HL-60 (cell line): ENCODE measurements around the gene MACF1.

ENCODE experiments used
- DNase-seq, 2 experiments: peaks; one replicate each; pipeline ENCODE4 v3.0.0-alpha.2; 2010 to 2020; ENCODE audit warnings: low read depth in 1 of 2, low spot score in 1 of 2
- H3K27ac ChIP-seq: fragments of 250-450 bp; sonication (Bioruptor Pico); replicated peaks from 2 replicates; pipeline ENCODE4 v1.5.1; 2020; ENCODE audit warnings: mild to moderate bottlenecking, moderate library complexity
- H3K27me3 ChIP-seq: fragments of 250-450 bp; sonication (Bioruptor Pico); 2 replicates; pipeline ENCODE4 v1.5.1; 2021; ENCODE audit warnings: mild to moderate bottlenecking, moderate library complexity; ENCODE audit not compliant: insufficient read depth, poor library complexity, severe bottlenecking
- H3K4me3 ChIP-seq: replicated peaks from 2 replicates; pipeline ENCODE4 v1.5.1; 2011; ENCODE audit warnings: mild to moderate bottlenecking, control low read depth, low read length; ENCODE audit not compliant: insufficient read depth
- GABPA ChIP-seq: IDR thresholded peaks from 2 replicates; pipeline ENCODE4 v1.6.1; 2012; ENCODE audit warnings: low read depth
- POLR2AphosphoS5 ChIP-seq: IDR thresholded peaks from 2 replicates; pipeline ENCODE4 v1.6.1; 2012; ENCODE audit warnings: low read depth
- SPI1 ChIP-seq: IDR thresholded peaks from 2 replicates; pipeline ENCODE4 v1.6.1; 2012; ENCODE audit warnings: low read depth, mild to moderate bottlenecking, borderline replicate concordance
- TF ChIP-seq, protein P1 (sequence below): IDR thresholded peaks from one replicate; pipeline ENCODE4 v1.5.1; 2011; ENCODE audit warnings: low read length, control low read depth, inconsistent platforms; ENCODE audit not compliant: insufficient read depth
- TF ChIP-seq, protein P2 (sequence below): IDR thresholded peaks from 2 replicates; pipeline ENCODE4 v1.6.1; 2012; ENCODE audit warnings: low read depth; ENCODE audit not compliant: insufficient replicate concordance

The MACF1 gene

DNA sequence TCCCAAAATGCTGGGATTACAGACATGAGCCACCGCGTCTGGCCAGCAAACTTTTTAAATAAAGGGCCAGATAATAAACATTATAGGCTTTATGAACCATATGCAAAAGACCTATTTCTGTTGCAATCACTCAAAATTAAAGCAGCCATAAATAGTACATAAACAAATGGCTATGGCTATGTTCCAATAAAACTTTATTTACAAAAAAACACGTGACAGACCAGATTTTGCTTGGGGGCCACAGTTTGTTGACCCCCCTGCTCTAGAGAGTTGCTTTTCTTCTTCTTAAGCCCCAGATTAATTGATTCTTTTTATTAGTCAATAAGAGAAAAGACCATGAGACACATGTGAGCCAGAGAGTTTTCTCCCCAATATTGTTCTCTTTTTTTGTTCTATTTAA is 138.3 kb downstream of the MACF1 start:
- TF ChIP-seq POLR2AphosphoS5 (no peak), SPI1 (no peak)
- TF ChIP-seq, protein P1, sequence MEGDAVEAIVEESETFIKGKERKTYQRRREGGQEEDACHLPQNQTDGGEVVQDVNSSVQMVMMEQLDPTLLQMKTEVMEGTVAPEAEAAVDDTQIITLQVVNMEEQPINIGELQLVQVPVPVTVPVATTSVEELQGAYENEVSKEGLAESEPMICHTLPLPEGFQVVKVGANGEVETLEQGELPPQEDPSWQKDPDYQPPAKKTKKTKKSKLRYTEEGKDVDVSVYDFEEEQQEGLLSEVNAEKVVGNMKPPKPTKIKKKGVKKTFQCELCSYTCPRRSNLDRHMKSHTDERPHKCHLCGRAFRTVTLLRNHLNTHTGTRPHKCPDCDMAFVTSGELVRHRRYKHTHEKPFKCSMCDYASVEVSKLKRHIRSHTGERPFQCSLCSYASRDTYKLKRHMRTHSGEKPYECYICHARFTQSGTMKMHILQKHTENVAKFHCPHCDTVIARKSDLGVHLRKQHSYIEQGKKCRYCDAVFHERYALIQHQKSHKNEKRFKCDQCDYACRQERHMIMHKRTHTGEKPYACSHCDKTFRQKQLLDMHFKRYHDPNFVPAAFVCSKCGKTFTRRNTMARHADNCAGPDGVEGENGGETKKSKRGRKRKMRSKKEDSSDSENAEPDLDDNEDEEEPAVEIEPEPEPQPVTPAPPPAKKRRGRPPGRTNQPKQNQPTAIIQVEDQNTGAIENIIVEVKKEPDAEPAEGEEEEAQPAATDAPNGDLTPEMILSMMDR: no peak
- Histone ChIP-seq H3K27me3 (no peaks in the 10 kb centered on the region), H3K27ac (no peak overlapping the region), H3K4me3 (no peak overlapping the region)
- DNase-seq: no peak

DNA sequence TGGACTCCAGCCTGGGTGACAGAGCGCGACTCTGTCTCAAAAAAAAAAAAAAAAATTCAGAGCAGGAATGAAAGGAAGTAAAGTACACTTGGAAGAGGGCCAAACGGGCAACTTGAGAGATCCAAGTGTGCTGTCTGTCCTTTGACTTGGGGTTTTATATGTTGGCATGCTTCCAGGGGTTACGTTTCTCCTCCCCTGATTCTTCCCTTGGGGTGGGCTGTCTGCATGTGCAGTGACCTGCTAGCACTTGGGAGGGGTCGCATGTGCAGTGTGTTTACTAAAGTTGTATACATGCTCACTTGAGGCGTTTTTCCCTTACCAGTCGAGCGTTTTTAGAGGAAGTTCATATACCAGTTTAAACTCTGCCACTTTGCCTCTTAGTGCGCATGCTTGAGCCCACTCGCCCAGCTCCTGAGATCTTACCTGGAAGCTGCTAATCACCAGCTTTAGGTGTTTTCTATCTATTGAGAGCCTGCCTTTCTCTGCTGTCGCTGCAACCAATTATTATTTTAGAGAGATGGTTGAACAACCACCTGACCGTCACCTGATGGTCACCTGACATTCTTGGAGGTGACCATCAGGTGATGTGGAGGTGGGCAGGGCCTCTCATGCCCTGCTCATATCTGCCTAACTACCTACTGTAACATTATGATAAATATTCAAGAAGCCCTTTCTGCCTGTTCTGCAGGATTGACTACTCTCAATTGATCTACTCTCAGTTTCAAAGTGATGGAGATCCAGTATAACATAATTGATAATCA is 140.1 kb downstream of the MACF1 start:
- Histone ChIP-seq H3K27ac (no peak overlapping the region), H3K4me3 (no peak overlapping the region), H3K27me3 (no peaks in the 10 kb centered on the region)
- no peak for DNase-seq
- TF ChIP-seq, protein P1: no peak
- TF ChIP-seq POLR2AphosphoS5 (no peak), GABPA (no peak), SPI1 (no peak)
- TF ChIP-seq, protein P2, sequence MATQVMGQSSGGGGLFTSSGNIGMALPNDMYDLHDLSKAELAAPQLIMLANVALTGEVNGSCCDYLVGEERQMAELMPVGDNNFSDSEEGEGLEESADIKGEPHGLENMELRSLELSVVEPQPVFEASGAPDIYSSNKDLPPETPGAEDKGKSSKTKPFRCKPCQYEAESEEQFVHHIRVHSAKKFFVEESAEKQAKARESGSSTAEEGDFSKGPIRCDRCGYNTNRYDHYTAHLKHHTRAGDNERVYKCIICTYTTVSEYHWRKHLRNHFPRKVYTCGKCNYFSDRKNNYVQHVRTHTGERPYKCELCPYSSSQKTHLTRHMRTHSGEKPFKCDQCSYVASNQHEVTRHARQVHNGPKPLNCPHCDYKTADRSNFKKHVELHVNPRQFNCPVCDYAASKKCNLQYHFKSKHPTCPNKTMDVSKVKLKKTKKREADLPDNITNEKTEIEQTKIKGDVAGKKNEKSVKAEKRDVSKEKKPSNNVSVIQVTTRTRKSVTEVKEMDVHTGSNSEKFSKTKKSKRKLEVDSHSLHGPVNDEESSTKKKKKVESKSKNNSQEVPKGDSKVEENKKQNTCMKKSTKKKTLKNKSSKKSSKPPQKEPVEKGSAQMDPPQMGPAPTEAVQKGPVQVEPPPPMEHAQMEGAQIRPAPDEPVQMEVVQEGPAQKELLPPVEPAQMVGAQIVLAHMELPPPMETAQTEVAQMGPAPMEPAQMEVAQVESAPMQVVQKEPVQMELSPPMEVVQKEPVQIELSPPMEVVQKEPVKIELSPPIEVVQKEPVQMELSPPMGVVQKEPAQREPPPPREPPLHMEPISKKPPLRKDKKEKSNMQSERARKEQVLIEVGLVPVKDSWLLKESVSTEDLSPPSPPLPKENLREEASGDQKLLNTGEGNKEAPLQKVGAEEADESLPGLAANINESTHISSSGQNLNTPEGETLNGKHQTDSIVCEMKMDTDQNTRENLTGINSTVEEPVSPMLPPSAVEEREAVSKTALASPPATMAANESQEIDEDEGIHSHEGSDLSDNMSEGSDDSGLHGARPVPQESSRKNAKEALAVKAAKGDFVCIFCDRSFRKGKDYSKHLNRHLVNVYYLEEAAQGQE: no peak

DNA sequence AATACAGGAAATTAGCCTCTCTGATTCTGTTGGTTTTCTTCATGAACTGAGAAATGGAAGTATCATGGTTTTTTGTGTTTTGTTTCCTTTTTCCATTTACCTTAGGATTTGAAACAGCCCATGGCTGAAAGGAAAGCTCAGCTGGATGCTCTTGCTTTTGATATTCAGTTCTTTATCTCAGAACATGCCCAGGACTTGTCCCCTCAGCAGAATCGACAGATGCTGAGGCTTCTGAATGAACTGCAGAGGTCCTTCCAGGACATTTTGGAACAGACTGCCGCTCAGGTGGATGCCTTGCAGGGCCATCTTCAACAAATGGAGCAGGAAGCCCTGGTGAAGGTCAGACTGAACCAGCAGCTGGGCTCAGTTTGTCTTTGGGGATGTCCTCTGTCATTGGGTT is 142.4 kb downstream of the MACF1 start:
- Histone ChIP-seq H3K27ac (no peak overlapping the region), H3K4me3 (no peak overlapping the region), H3K27me3 (no peaks in the 10 kb centered on the region)
- no peak for DNase-seq
- TF ChIP-seq GABPA (no peak), SPI1 (no peak), POLR2AphosphoS5 (no peak)
- TF ChIP-seq, protein P1: no peak
- TF ChIP-seq, protein P2: no peak

DNA sequence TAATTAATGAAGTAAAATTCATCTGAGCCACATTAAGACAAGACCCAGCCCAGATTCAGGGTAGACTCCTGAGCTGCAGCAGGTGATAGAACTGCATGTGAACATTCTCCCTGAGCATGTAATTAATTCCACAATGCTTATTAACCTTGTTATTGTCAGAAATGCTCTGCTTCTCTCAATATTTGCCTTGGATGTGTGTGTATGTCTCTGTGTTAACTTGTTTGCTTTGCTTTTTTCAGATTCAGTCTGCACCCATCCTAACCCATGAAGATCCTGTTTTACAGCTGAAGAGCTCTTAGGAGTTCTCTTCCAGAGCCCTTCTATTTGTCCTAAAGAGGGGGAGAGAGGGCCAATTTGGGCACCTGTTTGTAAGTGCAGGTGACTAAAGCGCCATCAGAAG is 143.8 kb downstream of the MACF1 start:
- no peak overlapping the region for H3K27ac ChIP-seq
- no peak for TF ChIP-seq SPI1
- no peak for TF ChIP-seq GABPA
- no peak for TF ChIP-seq POLR2AphosphoS5
- TF ChIP-seq, protein P1: no peak
- TF ChIP-seq, protein P2: no peak
- no peak overlapping the region for H3K4me3 ChIP-seq
- H3K27me3 ChIP-seq: no peaks in the 10 kb centered on the region
- DNase-seq: no peak
